Endothelial cell of umbilical vein (primary cell): ENCODE data around the gene SGTB. TPM values are rescaled to one million over a fixed set of nuclear protein-coding genes. Genes with fewer than 3 reads are reported as not detected.

ENCODE experiments used
- Bru-seq: library from RNA; stranded (reverse); fragments of 400-500 nt; gene quantifications from one replicate; lab custom pipeline; 2021; lab: Mats Ljungman, UMichigan
- BruChase-seq, 2 experiments: library from RNA; stranded (reverse); fragments of 400-500 nt; gene quantifications; one replicate each; lab custom pipeline; 2021; lab: Mats Ljungman, UMichigan
- BruUV-seq: library from RNA; stranded (reverse); fragments of 400-500 nt; replicated peaks from 2 replicates; lab custom pipeline; 2021; lab: Mats Ljungman, UMichigan
- CTCF ChIA-PET: fragments of 300-600, 350-600 bp; sonication (Branson Sonifier 250); formaldehyde crosslinking; loops from one replicate; lab custom pipeline; 2021; ENCODE audit warnings: antibody characterized with exemption, inconsistent platforms; lab: Charles Lee
- POLR2A ChIA-PET: fragments of 300-600, 350-600 bp; sonication (Branson Sonifier 250); formaldehyde crosslinking; loops from one replicate; lab custom pipeline; 2021; ENCODE audit warnings: antibody characterized with exemption, inconsistent platforms; lab: Charles Lee
- DNase-seq: peaks from one replicate; pipeline ENCODE4 v3.0.0-alpha.2; 2011; ENCODE audit warnings: low read depth, low spot score
- FAIRE-seq: peaks from 2 replicates; lab custom pipeline; 2011; peaks lifted over from hg19 to GRCh38; lab: Jason Lieb, UNC
- H2AFZ ChIP-seq: 2 replicates; pipeline ENCODE4 v1.6.0; 2012; ENCODE audit warnings: low read depth, low read length, control low read depth, inconsistent platforms
- H3K27ac ChIP-seq: 2 replicates; pipeline ENCODE4 v1.5.1; 2011; ENCODE audit warnings: low read depth, mild to moderate bottlenecking, control low read depth, low read length, moderate library complexity; ENCODE audit not compliant: insufficient read depth
- H3K27me3 ChIP-seq, 2 experiments: 2 replicates each; pipeline versions ENCODE4 v1.6.0 to v1.6.1; 2011; ENCODE audit warnings: low read length in 2 of 2, mixed read lengths in 1 of 2; ENCODE audit not compliant: control insufficient read depth in 2 of 2, insufficient read depth in 2 of 2
- H3K36me3 ChIP-seq, 2 experiments: 2 replicates in 1 of 2; 3 replicates in 1 of 2; pipeline ENCODE4 v1.5.1; 2011; ENCODE audit warnings: low read length in 2 of 2, mild to moderate bottlenecking in 1 of 2, moderate library complexity in 1 of 2; ENCODE audit not compliant: control insufficient read depth in 2 of 2, insufficient read depth in 2 of 2; ENCODE audit errors: extremely low read depth in 1 of 2
- H3K4me1 ChIP-seq: 3 replicates; pipeline ENCODE4 v1.5.1; 2011; ENCODE audit warnings: mild to moderate bottlenecking, low read length; ENCODE audit not compliant: control insufficient read depth, insufficient read depth; ENCODE audit errors: extremely low read depth
- H3K4me2 ChIP-seq: 2 replicates; pipeline ENCODE4 v1.6.1; 2011; ENCODE audit warnings: low read length, control low read depth, mixed read lengths; ENCODE audit not compliant: insufficient read depth
- H3K4me3 ChIP-seq, 3 experiments: fragments of 200-600 bp in 1 of 3; sonication (generic), shearing (Covaris generic) in 1 of 3; replicated peaks in 1 of 3; 2 replicates each; pipeline ENCODE4 v1.5.1; 2011 to 2016; ENCODE audit warnings: control low read depth in 3 of 3, low read length in 3 of 3, mild to moderate bottlenecking in 2 of 3, inconsistent platforms in 1 of 3, low read depth in 1 of 3, moderate library complexity in 1 of 3; ENCODE audit not compliant: insufficient read depth in 1 of 3
- H3K79me2 ChIP-seq: 2 replicates; pipeline ENCODE4 v1.6.0; 2012; ENCODE audit warnings: low read length, inconsistent platforms; ENCODE audit not compliant: control insufficient read depth, insufficient read depth
- H3K9ac ChIP-seq: replicated peaks from 2 replicates; pipeline ENCODE3; 2011; ENCODE audit warnings: low read length, control low read depth; ENCODE audit not compliant: insufficient read depth; ENCODE audit errors: extremely low read depth
- H3K9me1 ChIP-seq: replicated peaks from 3 replicates; pipeline ENCODE4 v1.6.0; 2011; ENCODE audit warnings: mild to moderate bottlenecking, low read length; ENCODE audit not compliant: control insufficient read depth, insufficient read depth; ENCODE audit errors: extremely low read depth
- H3K9me3 ChIP-seq: replicated peaks from 2 replicates; pipeline ENCODE4 v1.5.1; 2012; ENCODE audit warnings: low read length, inconsistent platforms; ENCODE audit not compliant: control insufficient read depth, insufficient read depth
- H4K20me1 ChIP-seq: replicated peaks from 2 replicates; pipeline ENCODE3; 2011; ENCODE audit warnings: mild to moderate bottlenecking, low read length; ENCODE audit not compliant: control insufficient read depth, insufficient read depth; ENCODE audit errors: extremely low read depth
- EZH2 ChIP-seq: IDR thresholded peaks from 2 replicates; pipeline ENCODE4 v1.6.1; 2012; ENCODE audit warnings: borderline replicate concordance, low read depth, mild to moderate bottlenecking, moderate library complexity, low read length, inconsistent platforms; ENCODE audit not compliant: severe bottlenecking
- FOS ChIP-seq: IDR thresholded peaks from 2 replicates; pipeline ENCODE4 v1.6.1; 2011; ENCODE audit warnings: mild to moderate bottlenecking, low read length, moderate library complexity, borderline replicate concordance; ENCODE audit not compliant: insufficient read depth
- GATA2 ChIP-seq: IDR thresholded peaks from 2 replicates; pipeline ENCODE4 v1.7.0; 2011; ENCODE audit warnings: low read depth, mild to moderate bottlenecking, moderate library complexity, mixed read lengths, low read length; ENCODE audit not compliant: insufficient read length, insufficient read depth
- JUN ChIP-seq: IDR thresholded peaks from 2 replicates; pipeline ENCODE4 v1.6.1; 2011; ENCODE audit warnings: borderline replicate concordance, low read depth; ENCODE audit not compliant: insufficient read length, insufficient read depth
- MAX ChIP-seq: IDR thresholded peaks from 2 replicates; pipeline ENCODE4 v1.6.1; 2011; ENCODE audit not compliant: insufficient read depth, insufficient read length
- MYC ChIP-seq: IDR thresholded peaks from one replicate; pipeline ENCODE4 v1.6.1; 2011; ENCODE audit warnings: mild to moderate bottlenecking, low read depth, low read length
- POLR2A ChIP-seq: IDR thresholded peaks from 2 replicates; pipeline ENCODE4 v1.6.1; 2012; ENCODE audit warnings: low read depth, mild to moderate bottlenecking, control low read depth, low read length
- POLR2AphosphoS5 ChIP-seq: IDR thresholded peaks from 2 replicates; pipeline ENCODE4 v1.6.1; 2012; ENCODE audit warnings: low read depth, mild to moderate bottlenecking, control low read depth, low read length, moderate library complexity; ENCODE audit not compliant: insufficient read depth
- dilution Hi-C: fragments of 300-500 bp; cut with MboI; formaldehyde crosslinking; loops from one replicate; pipeline ENCODE4 v1.15.0; 2019; ENCODE audit warnings: low sequenced_read_pairs; ENCODE audit not compliant: extremely low pct_ligation_motif_present
- intact Hi-C: fragments of 100-400 bp; cut with micrococcal nuclease; formaldehyde crosslinking; loops from one replicate; pipeline ENCODE4 v1.10.0; 2022
- long read RNA-seq: library from polyadenylated mRNA; stranded (forward); transcript quantifications from one replicate; pipeline ENCODE4 v2.0.0, GENCODE V29; 2021
- polyA minus RNA-seq, 3 experiments: library from RNA; depleted of rRNA, polyadenylated mRNA; stranded (reverse); fragments of >200 nt; gene quantifications; 1 replicate in 1 of 3; 2 replicates in 2 of 3; pipeline ENCODE4 v1.2.3, GENCODE V29; 2011
- polyA plus RNA-seq, 4 experiments: library from polyadenylated mRNA; depleted of rRNA in 3 of 4; stranded (reverse) in 3 of 4; unstranded in 1 of 4; fragments of >200 nt; gene quantifications; 2 replicates each; pipeline versions ENCODE4 v1.2.1 to v1.2.3, GENCODE V29; 2011 to 2012; ENCODE audit warnings: missing spikeins in 1 of 4
- total RNA-seq: library from RNA; stranded (reverse); gene quantifications from 2 replicates; pipeline ENCODE4 v1.2.3, GENCODE V29; 2021
- TF ChIP-seq, protein P1 (sequence below), 2 donors: IDR thresholded peaks; 1 replicate in 1 of 2; 2 replicates in 1 of 2; pipeline ENCODE4 v1.5.1; 2011; ENCODE audit warnings: low read length in 2 of 2, mild to moderate bottlenecking in 2 of 2, moderate library complexity in 2 of 2, control low read depth in 1 of 2, inconsistent platforms in 1 of 2, low read depth in 1 of 2; ENCODE audit not compliant: insufficient read depth in 1 of 2; ENCODE audit errors: extremely low read depth in 1 of 2

SGTB gene
- total RNA-seq (14.1 and 16.4 TPM in 2 replicates), polyA plus RNA-seq (1.7 and 3.1 TPM in 2 replicates), polyA minus RNA-seq (3.7 and 7.8 TPM in 2 replicates), Bru-seq, nascent RNA (percentile 68 among the genes with signal in this experiment), BruChase-seq, experiment 1, labeled RNA remaining after a 6-hour chase (percentile 70 among the genes with signal in this experiment), BruChase-seq, experiment 2, labeled RNA remaining after a 2-hour chase (percentile 67 among the genes with signal in this experiment)
- 3.8 and 4.2 TPM in 2 replicates for polyA plus RNA-seq (2011; cell fraction: cytosol; rRNA removed)
- 3.2 and 5.1 TPM in 2 replicates for polyA plus RNA-seq (2011; cell fraction: nucleus; rRNA removed)
- polyA plus RNA-seq (2012): 5.1 and 8.4 TPM in 2 replicates
- 1.8 TPM for polyA minus RNA-seq (2011; cell fraction: cytosol; rRNA and poly(A)+ RNA removed)
- 3.6 and 5.4 TPM in 2 replicates for polyA minus RNA-seq (2011; cell fraction: nucleus; rRNA and poly(A)+ RNA removed)
- long read RNA-seq, full-length matches to known transcripts: 6 of 10 reads
- long read RNA-seq, partial matches to known transcripts: 0 of 10 reads
- long read RNA-seq, other reads (novel, unspliced or antisense): 4 of 10 reads

DNA sequence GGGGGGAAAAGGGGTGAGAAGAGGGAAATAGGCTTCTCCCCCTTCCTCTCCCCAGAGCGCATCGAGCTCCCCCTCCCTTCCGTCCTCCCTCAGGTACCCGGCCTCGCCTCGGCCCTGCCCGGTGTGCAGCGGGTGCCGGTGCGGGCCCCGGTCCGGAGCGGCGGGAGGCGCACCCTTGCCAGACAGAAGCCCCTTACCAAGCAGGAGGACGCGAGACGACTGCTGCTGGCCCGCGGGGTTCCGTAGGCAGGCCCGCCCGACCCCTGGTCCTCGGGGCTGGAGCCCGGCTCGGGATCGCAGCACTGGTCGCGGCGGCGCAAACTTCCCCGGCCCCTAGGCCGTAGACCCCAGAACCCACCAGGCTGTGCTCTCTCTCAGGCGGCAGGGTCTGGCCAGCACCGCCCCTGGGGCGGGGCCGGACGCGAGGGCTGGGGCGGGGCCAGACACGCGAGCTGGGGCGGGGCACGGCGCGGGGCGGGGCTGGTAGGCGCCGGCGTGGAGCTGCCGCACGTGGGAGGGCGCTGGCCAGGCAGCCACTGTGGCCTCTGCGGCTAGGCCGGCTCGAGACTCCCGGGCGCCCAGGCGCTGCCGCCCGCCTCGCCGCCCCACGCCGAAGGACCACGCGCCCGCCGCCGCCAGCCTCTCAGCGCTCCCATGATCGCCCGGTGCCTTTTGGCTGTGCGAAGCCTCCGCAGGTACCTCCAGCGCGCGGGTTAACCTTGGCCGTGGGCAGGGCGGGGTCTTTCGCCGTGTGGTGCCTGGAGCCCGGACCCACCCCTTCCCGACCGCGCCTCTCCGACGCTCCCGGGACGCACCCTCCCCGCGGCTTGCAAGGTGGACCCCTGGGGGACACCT, at the start of gene SGTB, which contains the start of gene NLN:
SGTB (minus strand) TSS at position 390 of the 855 bp plus-strand sequence. CDS start 1,302 bp downstream, outside the sequence.
NLN (plus strand) TSS at position 486 of the 855 bp plus-strand sequence; CDS start at position 655, 169 bp downstream.
- H3K9me1 ChIP-seq: no peaks in the 10 kb centered on the region
- no peaks in the 10 kb centered on the region for H3K27me3 ChIP-seq
- H3K4me2 ChIP-seq: peak within 1 kb of the TSS; percentile 94
- intact Hi-C loops: loop anchor here (1.0 to 10.0 kb wide), 3 partner anchors 97 to 423 kb away; partner anchors contain the start of genes ERBIN, SHLD3, SREK1 and TRAPPC13
- FAIRE-seq: peak; percentile 38
- H3K9me3 ChIP-seq: no peaks in the 10 kb centered on the region
- TF ChIP-seq JUN: no peak
- TF ChIP-seq MAX: peak; percentile 62
- peak; percentile 37 for TF ChIP-seq POLR2A
- no peak for TF ChIP-seq FOS
- TF ChIP-seq, protein P1, sequence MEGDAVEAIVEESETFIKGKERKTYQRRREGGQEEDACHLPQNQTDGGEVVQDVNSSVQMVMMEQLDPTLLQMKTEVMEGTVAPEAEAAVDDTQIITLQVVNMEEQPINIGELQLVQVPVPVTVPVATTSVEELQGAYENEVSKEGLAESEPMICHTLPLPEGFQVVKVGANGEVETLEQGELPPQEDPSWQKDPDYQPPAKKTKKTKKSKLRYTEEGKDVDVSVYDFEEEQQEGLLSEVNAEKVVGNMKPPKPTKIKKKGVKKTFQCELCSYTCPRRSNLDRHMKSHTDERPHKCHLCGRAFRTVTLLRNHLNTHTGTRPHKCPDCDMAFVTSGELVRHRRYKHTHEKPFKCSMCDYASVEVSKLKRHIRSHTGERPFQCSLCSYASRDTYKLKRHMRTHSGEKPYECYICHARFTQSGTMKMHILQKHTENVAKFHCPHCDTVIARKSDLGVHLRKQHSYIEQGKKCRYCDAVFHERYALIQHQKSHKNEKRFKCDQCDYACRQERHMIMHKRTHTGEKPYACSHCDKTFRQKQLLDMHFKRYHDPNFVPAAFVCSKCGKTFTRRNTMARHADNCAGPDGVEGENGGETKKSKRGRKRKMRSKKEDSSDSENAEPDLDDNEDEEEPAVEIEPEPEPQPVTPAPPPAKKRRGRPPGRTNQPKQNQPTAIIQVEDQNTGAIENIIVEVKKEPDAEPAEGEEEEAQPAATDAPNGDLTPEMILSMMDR (IDR thresholded peaks at IDR 0.05; ENCODE audit: extremely low read depth in 1 of 2, insufficient read depth in 1 of 2, low read depth in 1 of 2, low read length in 2 of 2): no peak
- TF ChIP-seq POLR2AphosphoS5: no peak
- TF ChIP-seq MYC: peak; percentile 80
- TF ChIP-seq EZH2: no peak
- TF ChIP-seq GATA2: no peak
- H3K4me1 ChIP-seq: peaks cover 23% of the 10 kb centered on the region
- POLR2A ChIA-PET: no interaction called here
- peak within 1 kb of the TSS; percentile 94 for H2AFZ ChIP-seq
- CTCF ChIA-PET: no interaction called here
- H3K9ac ChIP-seq: peak within 1 kb of the TSS; percentile 89
- dilution Hi-C loops: no loop called here
- H4K20me1 ChIP-seq: no peaks in the 10 kb centered on the region
- peaks cover 43% of the 10 kb centered on the region for H3K79me2 ChIP-seq
- peak within 1 kb of the TSS; percentile 70 for H3K27ac ChIP-seq
- H3K4me3 ChIP-seq: peak within 1 kb of the TSS; percentile 96 to 99 (median 98)
- peak; percentile 88 for DNase-seq
- no peaks in the 10 kb centered on the region for H3K36me3 ChIP-seq
- BruUV-seq: no TSS peak
